GM19324 (cell line): Measurements from ENCODE around the gene BABAM2.
"Not testable (repeated sequence)": the region's sequence is repeated elsewhere in the genome, so short reads cannot be mapped to it uniquely, and the experiment has no call there.

Experiments
- ATAC-seq: cut with Tn5 transposase; IDR thresholded peaks from one replicate; pipeline ENCODE4 v1.9.1; 2021; ENCODE audit warnings: mild to moderate bottlenecking, moderate library complexity; ENCODE audit not compliant: unreplicated experiment, low FRiP score

The BABAM2 gene

GRCh38 chr2:27890146-27890923 lies at the start of gene BABAM2, which contains the start of gene RBKS:
Gene BABAM2 (plus strand): TSS chr2:27890729. CDS start chr2:27894557, 3,828 bp downstream.
Gene RBKS (minus strand): TSS chr2:27890387. CDS start chr2:27890345, 42 bp downstream.
- peak; percentile 84 for ATAC-seq

GRCh38 chr2:27842894-27843293 lies 47.6 kb upstream of the BABAM2 start:
- ATAC-seq, result no peak

GRCh38 chr2:27843992-27844391 lies 46.5 kb upstream of the BABAM2 start:
- no peak for ATAC-seq

GRCh38 chr2:27844821-27845255 lies 45.7 kb upstream of the BABAM2 start:
- ATAC-seq, result no peak

GRCh38 chr2:27847333-27847732 lies 43.2 kb upstream of the BABAM2 start:
- ATAC-seq, result no peak

GRCh38 chr2:27849558-27850205 lies 40.8 kb upstream of the BABAM2 start:
- no peak for ATAC-seq

- no peak for ATAC-seq
Measured at GRCh38 chr2:27852691-27853090, 37.8 kb upstream of the BABAM2 start.

- ATAC-seq, result no peak
Measured at GRCh38 chr2:27854229-27854862, 36.2 kb upstream of the BABAM2 start.

GRCh38 chr2:27855476-27855875 lies 35.1 kb upstream of the BABAM2 start:
- ATAC-seq, result no peak

GRCh38 chr2:27856386-27856785 lies 34.1 kb upstream of the BABAM2 start:
- no peak for ATAC-seq

GRCh38 chr2:27856956-27857355 lies 33.6 kb upstream of the BABAM2 start:
- no peak for ATAC-seq

GRCh38 chr2:27857417-27858172 lies 32.9 kb upstream of the BABAM2 start:
- ATAC-seq, result no peak

- no peak for ATAC-seq
Measured at GRCh38 chr2:27860111-27860510, 30.4 kb upstream of the BABAM2 start.

- ATAC-seq, result no peak
Measured at GRCh38 chr2:27863146-27863545, 27.4 kb upstream of the BABAM2 start.

GRCh38 chr2:27863955-27864354 lies 26.6 kb upstream of the BABAM2 start:
- ATAC-seq, result not testable (repeated sequence)

- no peak for ATAC-seq
Measured at GRCh38 chr2:27866237-27866636, 24.3 kb upstream of the BABAM2 start.

- ATAC-seq, result no peak
Measured at GRCh38 chr2:27869763-27870162, 20.8 kb upstream of the BABAM2 start.

GRCh38 chr2:27870724-27871123 lies 19.8 kb upstream of the BABAM2 start:
- ATAC-seq, result no peak

- no peak for ATAC-seq
Measured at GRCh38 chr2:27871802-27872201, 18.7 kb upstream of the BABAM2 start.

GRCh38 chr2:27873091-27873490 lies 17.4 kb upstream of the BABAM2 start:
- ATAC-seq, result no peak
